Left lung (tissue), 10 donors: ENCODE measurements around the gene HEATR1. TPM values are rescaled to one million over a fixed set of nuclear protein-coding genes. Genes with fewer than 3 reads are reported as not detected.
A peak's percentile ranks its signal among the peaks of the same experiment; 100 is the strongest.

Experiments used
- ATAC-seq: fragments of 200-7000 bp; cut with Tn5 transposase; one replicate; pipeline ENCODE4 v1.9.1; 2020; ENCODE audit warnings: moderate library complexity
- DNase-seq, 4 donors: peaks; one replicate each; pipeline ENCODE4 v3.0.0-alpha.2; 2013 to 2020
- H3K27ac ChIP-seq, 2 donors: fragments of 200-600 bp; sonication (generic) in 1 of 2; one replicate each; pipeline versions ENCODE4 v1.5.0 to v1.8.0; 2020 to 2021
- H3K27me3 ChIP-seq, 2 donors: fragments of 200-600 bp; sonication (generic) in 1 of 2; one replicate each; pipeline versions ENCODE4 v1.5.0 to v1.8.0; 2020 to 2021
- H3K36me3 ChIP-seq, 2 donors: fragments of 200-600 bp; sonication (generic) in 1 of 2; one replicate each; pipeline versions ENCODE4 v1.5.0 to v1.8.0; 2020 to 2021
- H3K4me1 ChIP-seq, 2 donors: fragments of 200-600 bp; one replicate each; pipeline ENCODE4 v1.8.0; 2021
- H3K4me3 ChIP-seq, 2 donors: fragments of 200-600 bp; sonication (generic) in 1 of 2; one replicate each; pipeline versions ENCODE4 v1.5.0 to v1.8.0; 2020 to 2021; ENCODE audit warnings: mild to moderate bottlenecking in 1 of 2
- H3K9me3 ChIP-seq, 2 donors: fragments of 200-600 bp; sonication (generic) in 1 of 2; one replicate each; pipeline versions ENCODE4 v1.5.0 to v1.8.0; 2020 to 2021
- CTCF ChIP-seq, 2 donors: fragments of 200-600 bp; sonication (generic) in 1 of 2; IDR thresholded peaks; one replicate each; pipeline versions ENCODE4 v1.5.0 to v1.8.0; 2021; ENCODE audit warnings: antibody characterized with exemption in 2 of 2
- intact Hi-C, 2 donors: fragments of 100-400 bp; cut with DNase I; formaldehyde crosslinking; loops; one replicate each; pipeline versions ENCODE4 v1.11.2 to v1.14.2; 2022
- polyA plus RNA-seq, 6 donors: library from polyadenylated mRNA; unstranded; fragments of 120-200 nt; gene quantifications; one replicate each; pipeline ENCODE4 v1.2.1, GENCODE V29; 2013; ENCODE audit not compliant: insufficient read length in 6 of 6
- total RNA-seq, 2 donors: library from RNA; stranded (reverse); fragmentation: NEBNext Ultra II Directional; extraction: Animal tissue kit (Norgen Biotek cat#: 25700); gene quantifications; one replicate each; pipeline ENCODE4 v1.2.1, GENCODE V29; 2021
- donor health status: DM: no; HTN: yes; CAD: no.
- donor health status: DM: no; HTN: no; CAD: no.

Gene HEATR1
- total and polyA plus RNA-seq, 8 donors = 21.1 to 36.2 (median 32.5) TPM

- Histone ChIP-seq H3K27me3 (no peaks in the 10 kb centered on the region), H3K27ac (peak overlapping the region; percentile 85 to 97), H3K4me1 (peaks cover 5 to 22% of the 10 kb centered on the region in 2 donors), H3K4me3 (peak overlapping the region; percentile 69 to 99), H3K9me3 (no peaks in the 10 kb centered on the region), H3K36me3 (peaks cover 0 to 24% of the 10 kb centered on the region in 2 donors)
- intact Hi-C loops = no loop called here
- no peak for TF ChIP-seq CTCF (IDR thresholded peaks at IDR 0.05)
- peak in 2 of 4 donors; percentile 41 to 80 for DNase-seq
- peak; percentile 64 for ATAC-seq
These were observed 81.2 kb downstream of the HEATR1 start for GRCh38 chr1:236522937-236523703.

GRCh38 chr1:236520445-236521005 lies 83.8 kb downstream of the HEATR1 start:
- intact Hi-C loops = no loop called here
- H3K27ac ChIP-seq = no peak overlapping the region

GRCh38 chr1:236518322-236518721 lies 86.0 kb downstream of the HEATR1 start:
- Histone ChIP-seq H3K27ac (no peak overlapping the region), H3K4me3 (no peak overlapping the region), H3K9me3 (no peaks in the 10 kb centered on the region), H3K4me1 (peaks cover 0 to 8% of the 10 kb centered on the region in 2 donors), H3K27me3 (no peaks in the 10 kb centered on the region), H3K36me3 (no peaks in the 10 kb centered on the region)
- DNase-seq = no peak
- no peak for ATAC-seq
- no peak for TF ChIP-seq CTCF (IDR thresholded peaks at IDR 0.05)
- intact Hi-C loops = no loop called here

More at GRCh38 chr1:236520445-236521005, 83.8 kb downstream of the HEATR1 start:
- no peaks in the 10 kb centered on the region for H3K9me3 ChIP-seq
- H3K36me3 ChIP-seq = no peaks in the 10 kb centered on the region
- no peak for TF ChIP-seq CTCF (IDR thresholded peaks at IDR 0.05)
- H3K4me1 ChIP-seq = peaks cover 5 to 16% of the 10 kb centered on the region in 2 donors
- H3K4me3 ChIP-seq = no peak overlapping the region
- no peak for ATAC-seq
- H3K27me3 ChIP-seq = no peaks in the 10 kb centered on the region
- no peak for DNase-seq

- no peak for TF ChIP-seq CTCF (IDR thresholded peaks at IDR 0.05)
These were observed 87.2 kb downstream of the HEATR1 start for GRCh38 chr1:236516929-236517704.

More at GRCh38 chr1:236516929-236517704, 87.2 kb downstream of the HEATR1 start:
- Histone ChIP-seq H3K4me1 (no peaks in the 10 kb centered on the region), H3K27me3 (no peaks in the 10 kb centered on the region), H3K4me3 (no peak overlapping the region), H3K9me3 (no peaks in the 10 kb centered on the region), H3K36me3 (no peaks in the 10 kb centered on the region), H3K27ac (peak overlapping the region; percentile 10 to 56)
- ATAC-seq (peak; percentile 95), DNase-seq (no peak)
- intact Hi-C loops = no loop called here
